SW480 (cell line): ENCODE measurements around the gene FERMT1.
"Not testable (repeated sequence)": the region's sequence is repeated elsewhere in the genome, so short reads cannot be mapped to it uniquely, and the experiment has no call there.

Experiments used
- DNase-seq: peaks from one replicate; pipeline ENCODE4 v3.0.0-alpha.2; 2016; ENCODE audit warnings: low spot score

The FERMT1 gene

DNA sequence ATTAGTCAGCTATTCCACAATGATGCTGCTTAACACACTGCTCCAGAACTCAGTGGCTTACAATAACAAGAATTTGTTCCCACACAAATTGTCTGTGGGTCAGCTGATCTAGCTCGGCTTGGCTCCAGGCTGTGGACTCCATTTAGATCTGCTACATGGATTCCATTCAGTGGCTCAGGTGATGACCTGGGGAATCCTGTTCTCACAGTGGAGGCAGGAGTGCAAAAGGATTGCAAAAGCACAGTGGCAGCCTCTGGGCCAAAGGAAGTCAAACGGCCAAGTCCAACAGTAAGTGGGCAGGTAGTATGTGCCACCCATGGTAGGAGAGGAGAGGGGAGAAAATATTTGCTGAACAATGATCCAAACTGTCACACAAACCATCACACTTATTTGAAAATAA lies 53.2 kb downstream of the FERMT1 start:
- no peak for DNase-seq

DNA sequence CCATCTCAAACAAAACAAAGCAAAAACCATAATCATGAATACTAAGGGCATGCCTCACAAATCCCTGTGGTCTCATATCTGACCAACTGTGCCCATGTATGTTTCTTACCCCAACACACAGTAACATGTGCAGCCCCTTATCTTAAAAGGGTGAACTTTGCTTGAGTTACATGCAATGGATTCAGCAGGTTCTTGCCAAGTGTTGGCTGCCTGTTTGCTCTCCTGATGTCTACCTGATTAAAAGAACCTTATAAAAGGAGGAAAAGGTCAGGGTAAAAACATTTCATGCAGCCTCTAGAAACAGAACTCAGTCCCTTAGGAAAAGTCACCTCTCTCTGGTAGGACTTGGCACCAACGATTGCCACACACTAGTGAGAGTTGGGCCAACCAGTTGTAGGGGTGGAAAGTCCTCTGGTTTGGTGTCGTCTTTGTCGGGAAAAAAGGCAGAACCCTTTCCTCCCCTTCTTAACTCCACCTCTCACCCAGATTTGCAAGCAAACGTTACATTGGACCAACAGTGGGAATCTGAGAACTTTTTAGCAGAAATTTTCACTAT lies 55.0 kb downstream of the FERMT1 start:
- DNase-seq = no peak

DNA sequence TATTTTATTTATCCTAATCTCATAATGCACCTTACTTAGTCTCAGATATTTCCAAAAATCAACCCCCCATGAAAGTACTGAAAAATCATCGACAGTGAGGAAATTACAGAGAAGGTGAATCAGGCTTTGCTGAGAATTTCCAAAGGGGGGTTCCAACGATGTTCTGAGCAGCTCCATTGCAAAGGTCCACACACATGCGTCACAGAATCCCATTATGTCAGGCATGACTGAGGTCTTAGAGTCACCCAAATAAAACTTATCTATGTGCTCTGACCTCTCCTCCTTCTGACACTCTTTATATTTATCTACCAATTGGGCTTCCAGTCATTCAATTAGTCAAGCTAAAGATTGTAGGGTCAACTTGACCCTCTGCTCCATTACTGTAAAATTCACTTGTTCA lies 56.2 kb downstream of the FERMT1 start:
- DNase-seq = no peak

DNA sequence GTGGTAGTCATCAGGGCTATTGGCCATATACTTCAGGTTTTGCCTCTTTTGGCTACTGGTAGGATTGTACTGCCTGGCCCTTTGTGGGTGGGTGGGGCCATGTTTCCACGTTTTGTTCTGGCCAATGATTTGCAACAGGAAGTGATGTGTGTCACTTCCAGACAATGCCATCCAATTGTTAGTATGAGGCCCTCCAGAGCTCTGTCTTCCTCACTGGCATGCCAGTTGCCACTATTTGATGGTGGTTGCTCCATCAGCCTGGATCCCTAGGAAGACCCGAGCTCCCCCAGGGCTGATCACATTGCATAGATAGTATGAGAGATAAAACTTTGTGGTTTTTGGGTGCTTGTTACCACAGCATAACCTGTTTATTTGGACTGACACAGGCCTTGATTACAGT lies 61.3 kb downstream of the FERMT1 start:
- no peak for DNase-seq

DNA sequence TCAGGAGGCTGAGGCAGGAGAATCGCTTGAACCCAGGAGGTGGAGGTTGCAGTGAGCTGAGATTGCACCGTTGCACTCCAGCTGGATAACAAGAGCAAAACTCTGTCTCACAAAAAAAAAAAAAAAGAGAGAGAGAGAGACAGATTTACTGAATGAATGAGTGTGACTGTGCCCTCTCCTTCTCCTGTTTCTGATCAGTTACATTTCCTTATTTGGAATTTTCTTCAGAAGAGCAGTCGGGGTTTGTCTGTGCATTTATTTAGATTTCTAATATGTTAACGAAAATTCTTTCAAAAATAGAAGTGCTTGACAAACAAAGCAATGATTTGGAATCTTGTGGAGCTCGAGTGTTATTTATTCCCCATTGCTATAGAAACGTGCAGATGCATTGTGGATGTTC lies 62.6 kb downstream of the FERMT1 start:
- no peak for DNase-seq

DNA sequence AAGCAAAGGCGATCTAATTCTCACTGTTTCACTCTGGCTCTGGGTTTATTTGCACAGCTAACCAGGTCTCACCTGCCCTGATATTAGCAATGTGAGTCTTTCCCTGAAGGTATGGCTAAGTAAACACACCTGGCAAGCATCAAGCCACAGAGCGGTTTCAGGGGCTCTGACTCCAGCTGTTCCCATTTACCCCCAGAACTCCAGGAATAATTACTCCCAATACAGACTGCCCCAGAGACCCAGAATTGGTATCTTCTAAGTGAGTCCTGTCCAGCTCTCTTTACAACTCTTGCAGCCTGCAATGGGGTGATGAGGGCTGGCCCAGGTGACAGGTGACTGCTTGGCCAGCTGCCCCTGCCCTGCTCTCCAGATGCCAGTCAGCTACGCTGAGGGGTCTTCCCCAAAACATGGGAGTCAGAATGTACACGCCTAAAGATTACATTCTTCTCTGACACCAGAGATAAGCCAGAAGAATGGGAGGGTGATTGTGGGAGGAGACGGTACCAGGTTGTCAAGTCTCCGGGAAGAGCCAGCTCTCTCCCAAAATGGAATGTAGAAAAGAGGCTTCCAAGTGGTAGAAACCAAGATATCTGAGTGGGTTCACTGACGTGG lies 64.0 kb downstream of the FERMT1 start:
- DNase-seq = peak; percentile 52

DNA sequence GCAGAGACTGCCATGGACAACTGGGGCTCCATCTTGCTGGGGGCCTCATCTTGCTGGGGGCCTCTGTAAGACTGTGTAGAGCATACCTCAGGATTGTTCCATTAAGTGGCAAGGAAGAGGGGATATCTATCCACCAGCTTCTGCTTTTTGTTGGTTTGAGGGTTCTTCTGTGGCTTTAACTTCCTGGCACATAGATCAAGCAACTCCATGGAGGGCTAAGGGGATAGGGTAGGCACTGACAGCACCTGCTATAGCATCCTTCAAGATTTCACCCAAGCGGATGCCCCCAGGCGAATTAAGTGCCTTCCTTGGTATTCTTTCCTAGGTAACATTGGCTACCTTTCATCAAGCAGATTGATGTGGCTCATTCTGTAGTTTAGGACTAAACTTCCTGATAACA lies 65.1 kb downstream of the FERMT1 start:
- DNase-seq = no peak

DNA sequence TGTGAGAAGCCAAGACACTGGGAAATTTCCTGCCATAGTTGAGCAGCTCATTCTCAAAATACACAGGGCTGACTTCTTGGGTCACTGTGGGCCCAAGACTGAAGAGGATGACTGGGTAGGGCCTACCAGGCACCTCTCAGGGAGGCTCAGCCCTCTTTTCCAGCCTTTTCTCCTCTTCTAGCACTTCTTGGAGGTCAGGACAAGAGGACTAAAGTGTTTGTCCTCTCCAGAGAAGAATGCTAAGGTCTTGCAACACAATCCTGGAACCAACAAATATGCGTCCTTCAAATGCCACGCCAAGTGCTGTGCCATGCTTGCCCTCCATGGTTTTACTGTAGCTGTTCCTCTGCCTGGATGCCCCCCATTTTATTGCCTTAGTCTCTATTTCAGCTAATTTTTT lies 65.7 kb downstream of the FERMT1 start:
- no peak for DNase-seq

DNA sequence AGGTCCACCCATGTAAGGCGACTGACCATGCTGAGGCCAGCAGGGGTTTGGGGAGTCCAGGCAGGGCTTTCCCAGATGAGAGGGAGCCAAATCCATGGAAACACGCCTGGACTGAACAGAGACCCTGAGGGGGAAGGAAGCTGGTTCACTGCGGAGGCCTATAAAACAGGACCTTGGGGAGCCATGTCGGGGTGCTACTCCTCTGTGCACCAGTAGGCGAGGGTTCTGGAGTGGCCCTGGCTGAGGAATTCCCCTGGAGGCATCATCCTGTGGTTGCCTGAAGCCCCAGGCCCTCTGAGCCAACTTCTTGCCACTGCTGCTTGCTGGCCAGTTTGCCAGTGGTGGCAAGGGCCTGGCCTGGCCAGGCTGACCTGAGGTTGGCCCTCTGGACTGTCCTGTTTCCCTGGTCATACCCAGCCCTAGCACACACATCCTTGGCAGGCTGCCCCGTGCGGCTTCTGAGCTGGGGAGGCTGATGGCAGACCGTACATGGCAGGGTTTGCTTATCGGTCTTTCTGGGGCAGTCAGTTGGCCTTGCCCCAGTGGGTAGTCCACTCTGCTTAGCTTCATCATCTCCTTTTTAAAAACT lies 66.8 kb downstream of the FERMT1 start:
- DNase-seq = no peak

DNA sequence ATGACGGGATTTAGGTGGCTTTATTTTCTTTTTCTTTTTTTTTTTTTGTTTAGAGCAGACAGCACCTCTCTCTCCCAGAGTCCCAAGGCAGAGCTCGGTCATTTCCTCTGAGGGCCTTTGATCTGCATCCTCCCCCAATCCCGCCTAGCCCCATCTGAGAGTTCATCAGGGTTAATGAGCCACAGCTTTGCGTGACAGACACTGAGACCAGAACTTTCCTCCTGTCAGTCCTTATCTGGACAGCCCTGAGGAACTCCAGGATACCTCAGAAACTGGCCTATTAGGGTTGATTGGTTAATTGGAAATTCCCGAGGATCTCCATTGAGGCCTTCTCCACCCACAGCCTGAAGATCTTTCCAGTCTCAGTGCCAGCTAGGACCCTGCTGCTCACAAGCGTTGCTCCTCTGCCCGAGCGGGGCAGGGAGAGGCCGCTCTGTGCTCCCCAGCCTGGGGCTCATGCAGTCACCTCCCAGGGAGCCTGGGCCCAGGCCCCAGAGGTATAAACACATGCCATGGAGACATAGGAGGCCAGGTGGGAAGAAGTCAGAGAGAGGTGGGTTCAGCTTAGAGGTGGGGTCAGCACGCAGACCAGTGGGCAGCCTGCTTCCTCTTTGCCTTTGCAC lies 67.6 kb downstream of the FERMT1 start:
- peak; percentile 65 for DNase-seq

DNA sequence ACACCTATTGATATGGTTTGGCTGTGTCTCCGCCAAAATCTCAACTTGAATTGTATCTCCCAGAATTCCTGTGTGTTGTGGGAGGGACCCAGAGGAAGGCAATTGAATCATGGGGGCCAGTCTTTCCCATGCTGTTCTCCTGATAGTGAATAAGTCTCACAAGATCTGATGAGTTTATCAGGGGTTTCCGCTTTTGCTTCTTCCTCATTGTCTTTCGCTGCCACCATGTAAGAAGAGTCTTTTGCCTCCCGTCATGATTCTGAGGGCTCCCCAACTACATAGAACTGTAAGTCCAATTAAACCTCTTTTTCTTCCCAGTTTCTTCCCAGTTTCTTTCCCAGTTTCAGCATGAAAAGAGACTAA lies 68.2 kb downstream of the FERMT1 start:
- DNase-seq = not testable (repeated sequence)

DNA sequence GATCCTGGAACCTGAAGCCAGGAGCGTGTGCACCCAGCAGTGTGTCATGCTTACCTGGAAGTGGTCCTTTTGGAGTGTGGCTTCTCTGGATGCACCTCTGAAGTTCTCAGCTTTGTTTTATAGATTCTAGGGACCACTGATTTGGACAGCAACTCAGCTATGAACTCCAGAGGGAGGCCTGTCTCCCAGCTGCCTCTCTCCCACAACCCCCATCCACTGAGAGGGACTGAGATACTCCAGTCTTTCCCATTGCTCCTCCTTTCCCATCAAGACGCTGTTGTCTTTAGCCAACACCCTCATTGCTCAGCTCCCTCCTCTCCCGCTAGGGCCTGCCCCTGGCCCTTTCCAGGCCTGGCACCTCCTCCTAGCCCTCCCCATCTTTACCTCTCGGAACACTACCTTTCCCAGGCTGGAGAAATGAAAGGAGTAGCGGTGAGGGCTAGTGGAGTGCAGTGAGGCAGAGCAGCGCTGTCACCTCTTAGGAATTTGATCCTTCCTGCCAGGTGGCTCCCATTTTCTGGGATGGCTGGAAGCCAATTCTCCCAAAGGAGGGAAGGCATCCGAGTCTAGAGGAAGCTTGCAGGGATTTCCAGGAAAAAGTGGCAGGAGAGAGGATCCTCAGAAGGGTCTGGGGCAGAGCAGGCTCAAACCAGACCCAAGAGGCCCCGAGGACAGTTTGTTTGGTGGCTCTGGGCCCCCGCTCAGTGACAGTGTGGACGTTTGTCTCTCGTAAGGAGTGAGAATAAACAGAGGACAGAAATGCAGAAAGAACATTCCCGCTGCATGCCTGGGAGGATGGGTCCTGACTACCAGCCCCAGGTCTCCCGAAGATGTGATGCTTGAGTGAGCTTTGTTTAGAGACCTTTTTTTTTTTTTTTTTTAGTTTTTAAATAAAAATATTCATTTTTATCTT lies 68.8 kb downstream of the FERMT1 start, which contains the start of gene LRRN4:
TSS of gene LRRN4 (minus strand) at position 285 of the 913 bp plus-strand sequence. CDS start 1,261 bp downstream, outside the sequence.
- DNase-seq = peak; percentile 85

DNA sequence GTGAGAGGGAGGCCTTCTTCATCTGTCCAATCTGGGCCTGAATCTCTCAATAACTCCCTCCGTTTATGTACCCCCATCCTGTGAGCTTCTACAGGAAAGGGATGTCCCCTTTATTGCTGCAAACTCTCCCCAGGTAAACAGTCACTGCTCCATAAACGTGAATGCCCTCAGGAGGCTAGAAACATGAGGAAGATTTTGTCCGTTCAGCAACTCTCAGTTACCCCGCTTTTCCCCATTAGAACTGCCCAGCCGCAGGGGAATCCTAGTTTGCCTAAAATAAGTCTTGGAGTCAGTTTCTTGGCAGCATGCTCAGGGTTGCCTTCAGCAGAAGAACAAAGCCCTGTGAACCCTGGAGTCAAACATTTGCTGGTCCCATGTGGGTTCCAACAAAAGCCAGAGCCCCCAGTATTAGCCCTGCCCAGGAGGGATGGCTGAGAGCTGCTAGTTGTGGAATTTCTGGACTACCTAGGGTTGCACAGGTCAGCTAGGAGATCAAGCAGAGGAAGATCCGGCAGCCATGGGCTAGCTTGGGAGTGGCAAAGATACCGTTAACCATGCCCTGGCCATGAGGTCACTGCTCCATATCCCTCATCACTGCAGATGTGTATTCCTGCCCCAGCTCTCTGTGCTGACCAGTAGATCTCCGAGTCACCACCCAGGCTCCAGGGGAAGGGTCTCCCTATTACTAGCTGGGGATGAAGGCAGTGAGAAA lies 69.6 kb downstream of the FERMT1 start:
- peak; percentile 25 for DNase-seq

DNA sequence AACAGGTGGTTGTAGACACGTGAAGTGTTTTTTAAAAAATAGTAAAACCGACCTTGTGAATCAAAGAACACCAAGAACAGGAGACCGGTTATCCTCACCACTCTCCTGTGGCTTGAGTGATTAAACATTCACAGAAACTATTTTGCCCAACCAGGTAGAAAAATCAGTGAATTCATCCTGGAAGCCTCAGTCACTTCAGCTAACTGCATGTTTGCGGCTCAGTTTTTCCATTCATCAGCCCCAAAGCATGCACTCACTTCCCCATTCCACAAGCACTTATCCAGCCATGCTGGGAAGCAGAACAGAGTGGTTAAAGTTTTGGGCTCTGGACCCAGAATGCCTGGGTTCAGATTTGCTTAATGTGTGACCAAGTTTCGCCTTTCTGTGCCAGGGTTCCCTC lies 71.3 kb downstream of the FERMT1 start:
- DNase-seq = peak; percentile 12

DNA sequence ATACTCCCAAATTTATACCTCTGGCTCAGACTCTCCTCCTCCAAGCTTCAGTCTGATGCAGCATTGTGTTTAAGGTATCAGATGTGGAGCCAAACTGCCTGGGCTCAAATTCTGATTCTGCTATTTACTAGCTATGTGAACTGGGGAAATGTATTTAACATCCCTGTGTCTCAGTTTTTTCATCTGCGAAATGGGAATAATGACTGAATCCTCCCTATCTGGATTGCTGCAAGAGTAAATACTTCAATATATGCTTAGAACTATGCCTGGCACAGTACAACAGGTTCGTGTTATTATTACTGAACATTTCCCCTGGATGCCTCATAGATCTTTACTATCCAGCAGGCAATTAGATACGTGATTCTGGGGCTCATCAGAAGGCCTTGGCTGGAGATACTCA lies 74.4 kb downstream of the FERMT1 start:
- DNase-seq = no peak

DNA sequence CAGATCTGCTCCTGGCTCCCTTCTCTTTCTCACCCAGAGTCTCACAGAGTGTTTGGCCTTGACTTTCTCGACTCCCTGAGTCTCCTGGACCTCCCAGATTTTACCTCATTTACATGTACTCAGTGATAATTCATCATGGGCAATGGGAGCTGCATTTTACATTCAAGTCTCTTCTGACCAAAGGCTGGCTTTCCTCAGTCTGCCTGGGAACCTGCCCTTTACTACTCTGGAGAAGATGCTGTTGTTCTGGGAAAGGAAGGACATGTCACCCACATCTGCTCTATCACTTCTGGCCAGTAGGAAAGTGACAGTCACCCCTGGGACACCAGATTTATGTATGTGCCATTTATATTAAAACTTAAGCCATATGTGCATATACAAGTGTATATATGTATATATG lies 76.4 kb downstream of the FERMT1 start:
- no peak for DNase-seq

DNA sequence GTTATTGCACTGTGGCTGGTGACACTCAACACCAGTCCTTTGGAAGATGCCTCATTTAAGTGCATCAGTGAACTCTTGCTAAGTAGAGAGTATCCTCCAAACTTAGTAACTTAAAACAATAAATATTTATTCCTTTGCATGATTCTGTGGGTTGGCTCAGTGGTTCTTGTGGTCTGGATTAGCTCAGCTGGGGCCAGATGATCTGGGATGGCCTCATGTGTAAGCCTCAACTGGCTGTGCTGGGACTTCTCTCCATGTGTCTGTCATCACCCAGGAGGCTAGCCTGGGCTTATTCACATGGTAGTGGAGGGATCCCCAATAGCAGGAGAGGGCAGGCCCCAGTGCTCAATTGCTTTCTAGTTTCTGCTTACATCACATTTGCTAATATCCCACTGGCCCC lies 77.3 kb downstream of the FERMT1 start:
- DNase-seq = no peak

DNA sequence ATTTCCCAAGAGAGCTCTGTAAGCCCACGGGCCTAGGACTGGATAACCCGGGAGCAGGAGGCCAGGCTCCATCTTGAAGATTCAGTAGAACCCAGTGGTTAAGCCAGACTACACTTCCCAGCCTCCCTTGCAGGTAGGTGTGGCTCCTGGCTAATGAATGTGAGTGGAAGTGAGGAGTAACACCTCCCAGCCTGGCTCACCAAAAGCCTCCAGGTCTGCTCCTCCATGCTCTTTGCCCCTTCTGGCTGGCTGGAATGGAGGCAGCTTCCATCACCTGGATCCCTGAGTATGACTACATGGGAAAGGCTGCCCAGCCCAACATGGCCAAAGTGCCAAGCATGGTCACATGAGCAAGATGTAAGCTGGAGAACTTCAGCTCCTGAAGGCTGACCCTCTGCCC lies 78.7 kb downstream of the FERMT1 start:
- no peak for DNase-seq

DNA sequence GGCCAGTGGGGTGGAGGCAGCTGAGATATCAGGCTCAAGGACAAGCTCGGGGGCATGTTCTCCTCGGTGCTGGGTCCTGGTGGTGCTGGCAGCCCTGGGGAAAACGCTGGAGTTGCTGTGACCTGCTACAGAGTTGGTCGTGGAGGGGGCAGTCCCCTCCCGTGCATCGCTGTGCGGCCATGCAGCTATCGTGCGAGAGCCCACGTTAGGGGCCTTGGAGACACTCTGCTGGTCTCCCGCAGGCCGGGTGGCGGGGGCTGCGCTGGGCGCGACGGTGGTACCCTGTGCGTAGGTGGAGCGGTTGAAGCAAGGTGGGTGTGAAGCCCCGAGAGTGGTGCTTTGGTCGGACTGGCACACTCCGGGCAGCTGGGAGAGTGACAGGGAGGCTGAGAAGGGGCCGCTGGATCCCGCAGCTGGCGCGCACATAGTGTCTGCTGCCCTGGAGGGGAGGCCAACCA lies 81.0 kb downstream of the FERMT1 start:
- DNase-seq = no peak

DNA sequence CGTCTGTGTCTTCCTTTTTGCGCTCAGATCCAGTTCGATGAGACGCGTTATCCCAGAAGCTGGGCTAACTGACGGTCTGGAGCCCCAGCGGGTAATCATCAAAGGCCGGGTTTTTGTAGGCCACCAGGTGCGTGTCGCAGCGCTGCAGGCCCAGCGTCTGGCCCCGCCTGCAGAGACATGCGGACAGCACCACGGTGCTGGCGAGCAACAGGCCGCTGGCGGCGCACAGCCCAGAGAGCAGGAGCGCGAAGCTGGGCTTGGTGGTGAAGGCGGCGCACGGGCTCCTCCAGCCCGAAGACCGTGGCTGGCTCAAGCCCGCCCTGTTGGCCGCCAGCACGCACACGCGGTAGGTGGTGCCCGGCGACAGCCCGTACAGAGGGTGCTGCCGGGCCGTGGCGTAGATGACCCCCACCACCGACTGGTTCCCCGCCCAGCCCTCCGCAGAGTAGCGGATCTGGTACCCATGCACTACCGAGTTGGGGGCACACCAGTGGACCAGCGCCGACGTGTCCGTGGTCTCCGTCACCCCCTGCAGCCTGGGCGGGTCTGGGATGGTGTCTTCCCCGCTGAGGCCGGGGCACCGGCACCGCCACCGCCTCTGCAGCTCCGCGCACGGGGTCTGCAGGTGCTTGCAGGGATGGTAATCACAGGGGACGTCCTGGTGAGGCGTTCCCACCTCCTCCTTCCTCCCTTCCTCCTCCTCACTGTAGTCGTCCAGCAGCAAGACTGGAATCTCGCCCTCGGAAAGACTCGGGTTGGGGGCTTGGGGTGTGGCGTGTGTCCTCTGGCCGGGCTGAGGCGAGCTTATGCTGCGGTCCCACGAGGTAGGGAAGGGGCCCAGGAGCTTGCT lies 81.6 kb downstream of the FERMT1 start:
- DNase-seq = no peak

DNA sequence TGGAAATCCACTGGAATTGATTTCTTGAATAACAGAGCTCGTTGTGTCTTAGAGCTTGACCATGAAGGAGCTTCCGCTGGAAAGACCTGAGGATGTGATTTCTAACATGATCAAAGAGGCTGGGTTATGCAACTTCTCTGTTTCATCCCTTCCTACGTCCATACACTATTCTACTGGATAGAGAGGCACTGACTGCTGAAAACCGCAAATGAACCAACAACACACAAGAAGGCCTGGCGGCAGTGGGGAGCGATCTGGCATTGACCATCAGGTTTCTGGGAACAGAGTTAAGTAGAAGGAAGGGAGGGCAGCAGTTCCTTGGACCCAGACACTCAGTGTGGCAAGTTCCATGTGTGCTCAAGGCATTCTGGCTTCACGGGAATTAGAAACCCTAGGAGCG lies 82.3 kb downstream of the FERMT1 start:
- DNase-seq = no peak
